Gastroesophageal sphincter (tissue), 3 donors: ENCODE data around the gene PRND.

ENCODE experiments used
- EP300 ChIP-seq: sonication (generic); formaldehyde crosslinking; IDR thresholded peaks from one replicate; pipeline ENCODE4 v1.6.1; 2017; ENCODE audit warnings: antibody characterized with exemption, mild to moderate bottlenecking
- POLR2A ChIP-seq, 2 donors: fragments of 450-650 bp; IDR thresholded peaks; one replicate each; pipeline ENCODE4 v1.6.1; 2017; ENCODE audit warnings: antibody characterized with exemption in 2 of 2, mild to moderate bottlenecking in 2 of 2, moderate library complexity in 1 of 2
- POLR2AphosphoS5 ChIP-seq: sonication (generic); formaldehyde crosslinking; IDR thresholded peaks from one replicate; pipeline ENCODE4 v1.6.1; 2017; ENCODE audit warnings: antibody characterized with exemption
- TF ChIP-seq, protein P1 (sequence below), 4 experiments: fragments of 200-600 bp in 2 of 4; fragments of 450-650 bp in 2 of 4; sonication (generic) in 1 of 4; IDR thresholded peaks; one replicate each; pipeline ENCODE4 v1.5.1; 2017 to 2019; ENCODE audit warnings: antibody characterized with exemption in 4 of 4, mild to moderate bottlenecking in 2 of 4, moderate library complexity in 2 of 4

DNA sequence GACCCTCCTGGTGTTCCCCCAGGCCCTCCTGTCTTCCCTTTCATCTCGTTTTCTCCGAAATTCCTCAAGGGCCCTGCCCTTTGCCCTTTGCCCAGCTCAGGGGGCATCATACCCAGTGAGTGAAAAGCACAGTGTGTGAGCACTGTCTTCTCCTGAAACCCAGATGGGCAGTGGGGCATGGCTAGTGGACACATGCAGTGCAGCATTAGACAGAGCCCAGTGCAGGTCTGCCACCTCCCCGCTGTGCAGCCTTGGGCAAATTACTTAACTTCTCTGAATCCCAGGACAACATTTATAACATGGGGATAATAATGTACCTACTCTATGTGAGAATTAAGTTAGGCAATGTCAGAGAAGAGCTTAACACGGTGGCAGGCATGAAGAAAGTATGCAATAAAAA is 1.3 kb downstream of the PRND start:
- TF ChIP-seq EP300 (no peak), POLR2AphosphoS5 (no peak), POLR2A (IDR thresholded peaks at IDR 0.05) (no peak)
- TF ChIP-seq, protein P1, sequence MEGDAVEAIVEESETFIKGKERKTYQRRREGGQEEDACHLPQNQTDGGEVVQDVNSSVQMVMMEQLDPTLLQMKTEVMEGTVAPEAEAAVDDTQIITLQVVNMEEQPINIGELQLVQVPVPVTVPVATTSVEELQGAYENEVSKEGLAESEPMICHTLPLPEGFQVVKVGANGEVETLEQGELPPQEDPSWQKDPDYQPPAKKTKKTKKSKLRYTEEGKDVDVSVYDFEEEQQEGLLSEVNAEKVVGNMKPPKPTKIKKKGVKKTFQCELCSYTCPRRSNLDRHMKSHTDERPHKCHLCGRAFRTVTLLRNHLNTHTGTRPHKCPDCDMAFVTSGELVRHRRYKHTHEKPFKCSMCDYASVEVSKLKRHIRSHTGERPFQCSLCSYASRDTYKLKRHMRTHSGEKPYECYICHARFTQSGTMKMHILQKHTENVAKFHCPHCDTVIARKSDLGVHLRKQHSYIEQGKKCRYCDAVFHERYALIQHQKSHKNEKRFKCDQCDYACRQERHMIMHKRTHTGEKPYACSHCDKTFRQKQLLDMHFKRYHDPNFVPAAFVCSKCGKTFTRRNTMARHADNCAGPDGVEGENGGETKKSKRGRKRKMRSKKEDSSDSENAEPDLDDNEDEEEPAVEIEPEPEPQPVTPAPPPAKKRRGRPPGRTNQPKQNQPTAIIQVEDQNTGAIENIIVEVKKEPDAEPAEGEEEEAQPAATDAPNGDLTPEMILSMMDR (IDR thresholded peaks at IDR 0.05), result no peak
